NCI-H345 (cell line): ENCODE measurements around the gene ARL10.
"Not testable (repeated sequence)": the region's sequence is repeated elsewhere in the genome, so short reads cannot be mapped to it uniquely, and the experiment has no call there.

Source experiments
- DNase-seq: peaks from one replicate; lab custom pipeline; 2025; lab: John Stamatoyannopoulos, UW

The ARL10 gene

GRCh38 chr5:176388444-176389134 lies 23.3 kb downstream of the ARL10 start, which contains the start of the genes HIGD2A and NOP16:
HIGD2A (plus strand) TSS chr5:176388751; CDS start chr5:176388820, 69 bp downstream.
NOP16 (minus strand) TSS chr5:176388598; CDS start chr5:176388539, 59 bp downstream.
- peak; percentile 99 for DNase-seq

- DNase-seq = no peak
Observed at GRCh38 chr5:176389135-176390123, 24.1 kb downstream of the ARL10 start.

- no peak for DNase-seq
Observed at GRCh38 chr5:176391479-176391878, 26.2 kb downstream of the ARL10 start.

- no peak for DNase-seq
Observed at GRCh38 chr5:176391999-176392398, 26.7 kb downstream of the ARL10 start.

- DNase-seq = no peak
Observed at GRCh38 chr5:176392526-176392925, 27.2 kb downstream of the ARL10 start.

- no peak for DNase-seq
Observed at GRCh38 chr5:176394096-176394495, 28.8 kb downstream of the ARL10 start.

GRCh38 chr5:176394881-176395675 lies 29.8 kb downstream of the ARL10 start:
- no peak for DNase-seq

- DNase-seq = no peak
Observed at GRCh38 chr5:176396330-176396729, 31.0 kb downstream of the ARL10 start.

- DNase-seq = no peak
Observed at GRCh38 chr5:176397736-176398420, 32.6 kb downstream of the ARL10 start.

- no peak for DNase-seq
Observed at GRCh38 chr5:176400382-176401156, 35.3 kb downstream of the ARL10 start.

- no peak for DNase-seq
Observed at GRCh38 chr5:176401281-176402205, 36.3 kb downstream of the ARL10 start.

GRCh38 chr5:176405656-176406435 lies 40.6 kb downstream of the ARL10 start:
- no peak for DNase-seq

- DNase-seq = no peak
Observed at GRCh38 chr5:176406436-176407052, 41.3 kb downstream of the ARL10 start.

- no peak for DNase-seq
Observed at GRCh38 chr5:176407456-176408251, 42.4 kb downstream of the ARL10 start.

GRCh38 chr5:176408252-176408573 lies 42.9 kb downstream of the ARL10 start:
- DNase-seq = not testable (repeated sequence)

- no peak for DNase-seq
Observed at GRCh38 chr5:176408590-176408989, 43.3 kb downstream of the ARL10 start.

- DNase-seq = no peak
Observed at GRCh38 chr5:176409765-176410164, 44.5 kb downstream of the ARL10 start.
